GM21825 (cell line): Measurements from ENCODE around the gene ZFX.
A peak's percentile ranks its signal among the peaks of the same experiment; 100 is the strongest.
"Not testable (repeated sequence)": the region's sequence is repeated elsewhere in the genome, so short reads cannot be mapped to it uniquely, and the experiment has no call there.

Experiments
- ATAC-seq: cut with Tn5 transposase; IDR thresholded peaks from one replicate; pipeline ENCODE4 v1.9.1; 2021; ENCODE audit warnings: mild to moderate bottlenecking, moderate library complexity; ENCODE audit not compliant: unreplicated experiment

The ZFX gene

GRCh38 chrX:24151513-24151912 is 2.0 kb downstream of the ZFX start:
- no peak for ATAC-seq

GRCh38 chrX:24153178-24153795 is 3.8 kb downstream of the ZFX start:
- ATAC-seq, result no peak

- no peak for ATAC-seq
Observed at GRCh38 chrX:24153796-24154189, 4.3 kb downstream of the ZFX start.

GRCh38 chrX:24154490-24155034 is 5.0 kb downstream of the ZFX start:
- no peak for ATAC-seq

- not testable (repeated sequence) for ATAC-seq
Observed at GRCh38 chrX:24155747-24156146, 6.2 kb downstream of the ZFX start.

GRCh38 chrX:24156177-24156576 is 6.6 kb downstream of the ZFX start:
- ATAC-seq, result no peak

GRCh38 chrX:24158881-24159280 is 9.4 kb downstream of the ZFX start:
- ATAC-seq, result no peak

GRCh38 chrX:24166078-24166477 is 16.5 kb downstream of the ZFX start:
- ATAC-seq, result no peak

- no peak for ATAC-seq
Observed at GRCh38 chrX:24167719-24168472, 18.4 kb downstream of the ZFX start.

- peak; percentile 72 for ATAC-seq
Observed at GRCh38 chrX:24168807-24169206, 19.3 kb downstream of the ZFX start.

- ATAC-seq, result peak; percentile 72
Observed at GRCh38 chrX:24169211-24169610, 19.7 kb downstream of the ZFX start.

- no peak for ATAC-seq
Observed at GRCh38 chrX:24173115-24173847, 23.8 kb downstream of the ZFX start.

- no peak for ATAC-seq
Observed at GRCh38 chrX:24175276-24175675, 25.7 kb downstream of the ZFX start.

- no peak for ATAC-seq
Observed at GRCh38 chrX:24178441-24178840, 28.9 kb downstream of the ZFX start.

GRCh38 chrX:24184018-24184417 is 34.5 kb downstream of the ZFX start:
- no peak for ATAC-seq

- no peak for ATAC-seq
Observed at GRCh38 chrX:24186483-24186882, 37.0 kb downstream of the ZFX start.

GRCh38 chrX:24186986-24187385 is 37.5 kb downstream of the ZFX start:
- no peak for ATAC-seq

GRCh38 chrX:24189490-24189889 is 40.0 kb downstream of the ZFX start:
- no peak for ATAC-seq

GRCh38 chrX:24190500-24191156 is 41.1 kb downstream of the ZFX start:
- no peak for ATAC-seq

GRCh38 chrX:24196509-24196908 is 47.0 kb downstream of the ZFX start:
- no peak for ATAC-seq

- ATAC-seq, result no peak
Observed at GRCh38 chrX:24198101-24198500, 48.6 kb downstream of the ZFX start.
